GM12891 (cell line): ENCODE data around the gene RPS6KA2.

ENCODE experiments used
- POLR2A ChIP-seq: IDR thresholded peaks from 2 replicates; pipeline ENCODE4 v1.6.1; 2011; ENCODE audit warnings: low read depth, low read length, control low read depth
- POLR2AphosphoS5 ChIP-seq: IDR thresholded peaks from 2 replicates; pipeline ENCODE4 v1.6.1; 2011; ENCODE audit warnings: low read depth, low read length, control low read depth
- SPI1 ChIP-seq: IDR thresholded peaks from 2 replicates; pipeline ENCODE4 v1.6.1; 2011; ENCODE audit warnings: low read depth, low read length, control low read depth

- no peak for TF ChIP-seq POLR2A
- TF ChIP-seq POLR2AphosphoS5 = no peak
- no peak for TF ChIP-seq SPI1
Observed at GRCh38 chr6:166545156-166546034, 81.7 kb downstream of the RPS6KA2 start.
